Endodermal cell (in vitro differentiated cells): Measurements from ENCODE around the gene HDGFL2. TPM values are rescaled to one million over a fixed set of nuclear protein-coding genes. Genes with fewer than 3 reads are reported as not detected.

ENCODE experiments used
- DNase-seq: peaks from one replicate; pipeline ENCODE4 v3.0.0-alpha.2; 2017
- H3K27ac ChIP-seq: 2 replicates; pipeline ENCODE4 v1.5.1; 2013; ENCODE audit warnings: mild to moderate bottlenecking, low read depth, low read length, moderate library complexity
- H3K27me3 ChIP-seq: 2 replicates; pipeline ENCODE4 v1.6.1; 2013; ENCODE audit warnings: mild to moderate bottlenecking, low read length, moderate library complexity; ENCODE audit not compliant: insufficient read depth, control insufficient read depth, poor library complexity, severe bottlenecking
- H3K36me3 ChIP-seq: 2 replicates; pipeline ENCODE4 v1.7.0; 2013; ENCODE audit warnings: mild to moderate bottlenecking, low read length, moderate library complexity; ENCODE audit not compliant: control insufficient read depth, insufficient read depth
- H3K4me1 ChIP-seq: one replicate; pipeline ENCODE4 v1.7.0; 2013; ENCODE audit warnings: low read length; ENCODE audit not compliant: control insufficient read depth, insufficient read depth
- H3K4me3 ChIP-seq: 2 replicates; pipeline ENCODE4 v1.5.1; 2013; ENCODE audit warnings: mild to moderate bottlenecking, low read length, moderate library complexity
- H3K9ac ChIP-seq: 2 replicates; pipeline ENCODE4 v1.6.1; 2013; ENCODE audit warnings: mild to moderate bottlenecking, low read length, moderate library complexity; ENCODE audit not compliant: poor library complexity, severe bottlenecking; ENCODE audit errors: extremely low read depth
- H3K9me3 ChIP-seq: 2 replicates; pipeline ENCODE4 v1.6.1; 2013; ENCODE audit warnings: mild to moderate bottlenecking, low read length, moderate library complexity; ENCODE audit not compliant: control insufficient read depth
- H3K27ac Mint-ChIP-seq: 2 replicates; pipeline ENCODE4 v1.8.0; 2020; ENCODE audit warnings: mixed read lengths
- H3K27me3 Mint-ChIP-seq: 2 replicates; pipeline ENCODE4 v1.8.0; 2021; ENCODE audit warnings: mild to moderate bottlenecking, mixed read lengths; ENCODE audit not compliant: insufficient read depth
- H3K36me3 Mint-ChIP-seq: 2 replicates; pipeline ENCODE4 v1.8.0; 2020; ENCODE audit warnings: low read depth, mixed read lengths
- H3K4me1 Mint-ChIP-seq: 2 replicates; pipeline ENCODE4 v1.8.0; 2020; ENCODE audit warnings: mixed read lengths
- H3K4me3 Mint-ChIP-seq: 2 replicates; pipeline ENCODE4 v1.8.0; 2020; ENCODE audit warnings: mild to moderate bottlenecking, moderate library complexity, mixed read lengths
- H3K9me3 Mint-ChIP-seq: 2 replicates; pipeline ENCODE4 v1.8.0; 2020; ENCODE audit warnings: mild to moderate bottlenecking, mixed read lengths
- WGBS, 2 experiments: methylation state at CpG; one replicate each; pipeline versions ENCODE4 v1.1.5 to v1.1.7; 2013; ENCODE audit warnings: missing lambda C conversion rate in 2 of 2, mixed read lengths in 1 of 2; ENCODE audit not compliant: insufficient coverage in 1 of 2, insufficient read length in 1 of 2; 5-methylcytosine and 5-hydroxymethylcytosine counted together
- total RNA-seq, 2 donors: library from RNA; stranded (reverse); fragmentation: NEBNext Ultra II Directional in 1 of 2; extraction: Animal tissue kit (Norgen Biotek cat#: 25700) in 1 of 2; gene quantifications; 2 replicates in 1 of 2; 3 replicates in 1 of 2; pipeline ENCODE4 v1.2.1, GENCODE V29; 2021
- TF ChIP-seq, protein P1 (sequence below): fragments of 200-600 bp; sonication (generic); conservative IDR thresholded peaks from 2 replicates; pipeline ENCODE4 v1.5.0; 2021; ENCODE audit warnings: antibody characterized with exemption, mild to moderate bottlenecking

The HDGFL2 gene
- total RNA-seq, 2 donors from 2014 or later = 117 TPM

DNA sequence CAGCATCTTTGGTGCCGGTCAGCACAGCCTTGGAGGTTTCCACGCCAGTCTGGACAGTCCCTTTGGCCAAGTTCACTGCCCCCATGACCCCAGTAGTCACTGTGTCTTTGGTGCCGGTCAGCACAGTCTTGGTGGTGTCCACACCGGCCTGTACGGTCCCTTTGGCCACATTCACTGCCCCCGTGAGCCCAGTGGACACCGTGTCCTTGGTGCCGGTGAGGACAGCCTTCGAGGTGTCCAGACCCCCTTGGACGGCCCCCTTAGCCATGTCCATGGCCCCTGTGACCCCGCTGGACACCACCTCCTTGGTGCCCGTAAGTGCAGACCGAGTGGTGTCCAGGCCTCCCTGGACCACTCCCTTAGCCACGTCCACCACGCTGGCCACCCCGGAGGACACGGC is 41.2 kb downstream of the HDGFL2 start:
- no peak overlapping the region for H3K4me3 Mint-ChIP-seq
- TF ChIP-seq, protein P1, sequence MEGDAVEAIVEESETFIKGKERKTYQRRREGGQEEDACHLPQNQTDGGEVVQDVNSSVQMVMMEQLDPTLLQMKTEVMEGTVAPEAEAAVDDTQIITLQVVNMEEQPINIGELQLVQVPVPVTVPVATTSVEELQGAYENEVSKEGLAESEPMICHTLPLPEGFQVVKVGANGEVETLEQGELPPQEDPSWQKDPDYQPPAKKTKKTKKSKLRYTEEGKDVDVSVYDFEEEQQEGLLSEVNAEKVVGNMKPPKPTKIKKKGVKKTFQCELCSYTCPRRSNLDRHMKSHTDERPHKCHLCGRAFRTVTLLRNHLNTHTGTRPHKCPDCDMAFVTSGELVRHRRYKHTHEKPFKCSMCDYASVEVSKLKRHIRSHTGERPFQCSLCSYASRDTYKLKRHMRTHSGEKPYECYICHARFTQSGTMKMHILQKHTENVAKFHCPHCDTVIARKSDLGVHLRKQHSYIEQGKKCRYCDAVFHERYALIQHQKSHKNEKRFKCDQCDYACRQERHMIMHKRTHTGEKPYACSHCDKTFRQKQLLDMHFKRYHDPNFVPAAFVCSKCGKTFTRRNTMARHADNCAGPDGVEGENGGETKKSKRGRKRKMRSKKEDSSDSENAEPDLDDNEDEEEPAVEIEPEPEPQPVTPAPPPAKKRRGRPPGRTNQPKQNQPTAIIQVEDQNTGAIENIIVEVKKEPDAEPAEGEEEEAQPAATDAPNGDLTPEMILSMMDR = no peak
- no peak overlapping the region for H3K4me3 ChIP-seq
- no peaks in the 10 kb centered on the region for H3K36me3 Mint-ChIP-seq
- no peak for DNase-seq
- H3K9ac ChIP-seq = no peak overlapping the region
- 92 to 97% methylated on average over 15 to 17 of the region's 17 CpGs for WGBS, 2 experiments
- no peak overlapping the region for H3K27ac Mint-ChIP-seq
- no peaks in the 10 kb centered on the region for H3K9me3 Mint-ChIP-seq
- no peaks in the 10 kb centered on the region for H3K27me3 ChIP-seq
- no peaks in the 10 kb centered on the region for H3K36me3 ChIP-seq
- no peaks in the 10 kb centered on the region for H3K9me3 ChIP-seq
- peaks cover 35% of the 10 kb centered on the region for H3K27me3 Mint-ChIP-seq
- H3K27ac ChIP-seq = no peak overlapping the region
- no peaks in the 10 kb centered on the region for H3K4me1 Mint-ChIP-seq
- H3K4me1 ChIP-seq = no peaks in the 10 kb centered on the region

DNA sequence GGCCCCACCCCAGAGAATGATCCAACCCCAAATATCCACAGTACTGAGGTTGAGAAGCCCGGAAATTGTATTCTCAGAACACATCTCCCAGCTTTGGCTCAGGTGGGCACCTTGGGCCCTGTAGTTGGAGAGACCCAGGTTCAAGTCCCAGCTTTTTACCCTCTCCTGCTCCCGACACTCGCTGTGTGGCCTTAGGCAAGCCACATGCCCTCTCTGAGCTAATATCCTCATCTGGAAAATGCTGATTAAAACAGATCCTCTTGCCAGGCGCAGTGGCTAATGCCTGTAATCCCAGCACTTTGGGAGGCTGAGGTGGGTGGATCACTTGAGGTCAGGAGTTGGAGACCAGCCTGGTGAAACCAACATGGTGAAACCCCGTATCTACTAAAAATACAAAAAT is 43.6 kb downstream of the HDGFL2 start:
- Mint-ChIP-seq H3K9me3 (no peaks in the 10 kb centered on the region), H3K4me1 (no peaks in the 10 kb centered on the region), H3K27me3 (peaks cover 42% of the 10 kb centered on the region), H3K36me3 (no peaks in the 10 kb centered on the region), H3K4me3 (no peak overlapping the region), H3K27ac (no peak overlapping the region)
- Histone ChIP-seq H3K9me3 (no peaks in the 10 kb centered on the region), H3K27me3 (no peaks in the 10 kb centered on the region), H3K4me3 (no peak overlapping the region), H3K27ac (no peak overlapping the region), H3K36me3 (no peaks in the 10 kb centered on the region), H3K4me1 (no peaks in the 10 kb centered on the region), H3K9ac (no peak overlapping the region)
- DNase-seq = no peak
- WGBS, 2 experiments = 90 to 94% methylated on average over 5 of the region's 5 CpGs
- TF ChIP-seq, protein P1 = no peak

DNA sequence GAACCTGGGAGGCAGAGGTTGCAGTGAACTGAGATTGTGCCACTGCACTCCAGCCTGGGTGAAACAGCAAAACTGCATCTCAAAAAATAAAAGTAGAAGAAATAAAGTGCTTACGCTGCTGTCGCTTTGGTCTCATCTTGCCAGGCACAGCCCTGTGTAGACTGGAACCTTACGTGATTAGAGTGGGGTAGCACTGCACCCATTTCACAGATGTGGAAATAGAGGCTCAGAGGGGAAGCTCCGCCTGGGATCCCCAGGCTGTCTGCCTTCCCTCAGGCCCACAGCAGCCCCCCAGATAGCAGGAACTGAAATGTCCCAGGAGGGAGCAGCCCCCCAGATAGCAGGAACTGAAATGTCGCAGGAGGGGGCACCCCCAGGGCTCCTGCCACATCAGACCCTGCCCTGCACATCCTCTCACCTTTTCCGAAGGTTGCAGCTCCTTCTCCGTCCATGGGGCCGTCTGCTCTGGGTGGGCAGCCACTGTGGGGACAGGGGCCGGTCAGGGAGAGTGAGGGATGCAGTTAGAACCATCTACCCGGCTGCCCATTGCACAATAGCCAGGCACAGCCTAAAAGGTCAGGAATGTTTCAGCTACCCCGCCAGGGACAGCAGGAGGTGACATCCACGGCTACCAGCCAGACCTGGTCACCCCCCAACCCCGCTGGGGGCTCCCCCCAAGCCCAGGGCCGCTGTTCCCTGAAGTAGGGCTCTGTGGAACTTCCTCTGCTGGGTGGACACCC is 44.3 kb downstream of the HDGFL2 start:
- TF ChIP-seq, protein P1 = no peak
- H3K27me3 Mint-ChIP-seq = peaks cover 43% of the 10 kb centered on the region
- H3K36me3 Mint-ChIP-seq = no peaks in the 10 kb centered on the region

More for the DNA sequence above, 44.3 kb downstream of the HDGFL2 start:
- Histone ChIP-seq H3K4me1 (no peaks in the 10 kb centered on the region), H3K9me3 (no peaks in the 10 kb centered on the region), H3K36me3 (no peaks in the 10 kb centered on the region), H3K9ac (no peak overlapping the region), H3K27ac (no peak overlapping the region), H3K4me3 (no peak overlapping the region), H3K27me3 (no peaks in the 10 kb centered on the region)
- no peak for DNase-seq
- peaks cover 1% of the 10 kb centered on the region for H3K9me3 Mint-ChIP-seq
- WGBS, 2 experiments = 57 to 80% methylated on average over 3 to 14 of the region's 14 CpGs
- H3K4me1 Mint-ChIP-seq = no peaks in the 10 kb centered on the region
- no peak overlapping the region for H3K27ac Mint-ChIP-seq
- no peak overlapping the region for H3K4me3 Mint-ChIP-seq
